ENCODE measurements around the gene ECSIT.
"Not testable (repeated sequence)": the region's sequence is repeated elsewhere in the genome, so short reads cannot be mapped to it uniquely, and the experiment has no call there.

The ECSIT gene

DNA sequence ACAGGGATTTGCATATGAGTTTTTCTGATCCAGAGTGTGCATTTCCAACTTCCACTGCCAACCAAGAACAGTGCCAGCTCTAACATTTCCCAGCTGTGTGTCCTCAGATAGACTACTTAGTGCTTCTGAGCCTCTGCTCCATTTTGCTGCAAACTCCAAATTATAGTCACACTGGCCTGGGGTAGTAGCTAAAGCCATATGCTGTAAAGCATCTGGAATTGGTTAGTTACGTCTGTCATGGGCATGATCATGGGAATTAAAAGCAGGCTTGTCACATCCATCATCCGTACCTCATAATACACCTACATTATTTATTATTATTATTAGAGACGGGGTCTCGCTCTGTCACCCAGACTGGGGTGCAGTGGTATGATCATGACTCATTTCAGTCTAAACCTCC, 55.2 kb downstream of the ECSIT start:
- DNase-seq, result no peak

DNA sequence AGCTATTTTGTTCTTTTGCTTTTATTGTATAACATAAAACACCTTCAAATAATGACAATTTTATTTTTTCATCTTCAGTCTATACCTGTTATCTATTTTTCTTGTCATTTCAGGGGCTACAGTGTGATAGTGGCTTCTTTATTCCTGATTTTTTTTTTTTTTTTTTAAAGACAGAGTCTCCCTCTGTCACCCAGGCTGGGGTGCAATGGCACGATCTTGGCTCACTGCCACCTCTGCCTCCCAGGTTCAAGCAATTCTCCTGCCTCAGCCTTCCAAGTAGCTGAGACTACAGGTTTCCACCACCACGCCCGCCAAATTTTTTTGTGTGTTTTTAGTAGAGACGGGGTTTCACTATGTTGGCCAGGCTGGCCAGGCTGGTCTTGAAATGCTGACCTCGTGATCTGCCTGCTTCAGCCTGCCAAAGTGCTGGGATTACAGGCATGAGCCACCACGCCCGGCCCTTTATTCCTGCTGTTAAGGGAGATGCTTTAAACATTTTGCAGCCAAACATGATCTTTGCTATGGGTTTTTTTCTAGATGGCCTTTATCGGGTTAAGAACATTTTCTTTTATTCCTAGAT, 60.6 kb downstream of the ECSIT start:
- not testable (repeated sequence) for DNase-seq

DNA sequence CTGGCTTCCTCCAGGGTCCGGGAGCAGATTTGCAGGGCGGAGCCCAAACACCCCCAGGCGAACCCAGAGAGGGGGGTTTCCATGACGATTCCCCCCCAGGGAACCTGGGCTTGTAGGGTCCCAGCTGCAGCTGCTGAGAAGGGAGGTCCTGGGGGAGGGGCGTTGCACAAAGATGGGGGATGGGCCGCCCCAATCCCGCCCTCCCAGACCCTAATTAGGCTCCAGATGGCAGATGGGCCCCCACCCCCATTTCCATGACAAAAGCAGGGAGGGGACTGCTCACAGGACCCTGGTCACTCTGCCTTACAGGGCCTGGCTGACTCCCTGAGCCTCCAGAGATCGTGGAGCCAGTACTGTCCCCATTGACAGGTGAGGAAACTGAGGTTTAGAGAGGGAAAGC, 63.3 kb downstream of the ECSIT start:
- no peak for DNase-seq

DNA sequence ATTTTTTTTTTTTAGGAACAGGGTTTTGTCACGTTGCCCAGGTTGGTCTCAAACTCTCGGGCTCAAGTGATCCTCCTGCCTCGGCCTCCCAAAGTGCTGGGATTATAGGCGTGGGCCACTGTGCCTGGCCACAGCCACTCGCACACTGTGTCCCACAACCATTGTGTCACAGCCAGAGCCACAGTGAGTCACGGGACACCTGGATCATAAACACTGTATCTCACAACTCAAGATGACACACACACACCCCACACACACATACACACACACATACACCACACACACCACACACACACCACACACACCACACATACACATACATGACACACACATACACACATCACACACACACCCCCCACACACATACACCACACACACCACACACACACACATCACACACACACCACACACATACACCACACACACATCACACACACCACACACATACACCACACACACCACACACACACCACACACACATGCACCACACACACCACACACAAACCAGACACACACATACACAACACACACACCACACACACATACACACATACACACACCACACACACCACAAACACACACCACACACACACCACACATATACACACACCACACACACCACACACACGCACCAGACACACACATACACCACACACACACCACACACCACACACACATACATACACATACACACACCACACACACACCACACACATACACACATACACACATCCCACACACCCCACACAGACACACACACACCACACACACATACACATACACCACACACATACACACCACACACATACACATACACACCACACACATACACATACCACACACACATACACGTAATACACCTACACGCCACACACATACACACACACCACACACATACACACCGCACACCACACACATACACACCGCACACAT, 64.3 kb downstream of the ECSIT start:
- DNase-seq, result no peak

DNA sequence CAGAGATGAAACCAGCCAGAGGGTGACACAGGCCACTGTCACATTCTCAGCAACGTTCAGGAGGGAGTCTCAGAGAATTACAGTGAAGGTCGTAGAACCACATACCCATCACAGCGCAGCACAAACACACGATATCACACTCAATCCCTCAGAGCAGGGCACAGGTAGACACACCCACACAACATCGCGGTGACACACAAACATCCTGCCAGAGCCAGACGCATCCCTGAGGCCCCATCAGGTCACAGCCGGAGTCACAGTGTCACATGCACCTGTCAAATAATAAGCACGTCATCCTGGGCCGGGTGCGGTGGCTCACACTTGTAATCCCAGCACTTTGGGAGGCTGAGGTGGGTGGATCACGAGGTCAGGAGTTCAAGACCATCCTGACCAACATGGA, 65.5 kb downstream of the ECSIT start:
- no peak for DNase-seq

DNA sequence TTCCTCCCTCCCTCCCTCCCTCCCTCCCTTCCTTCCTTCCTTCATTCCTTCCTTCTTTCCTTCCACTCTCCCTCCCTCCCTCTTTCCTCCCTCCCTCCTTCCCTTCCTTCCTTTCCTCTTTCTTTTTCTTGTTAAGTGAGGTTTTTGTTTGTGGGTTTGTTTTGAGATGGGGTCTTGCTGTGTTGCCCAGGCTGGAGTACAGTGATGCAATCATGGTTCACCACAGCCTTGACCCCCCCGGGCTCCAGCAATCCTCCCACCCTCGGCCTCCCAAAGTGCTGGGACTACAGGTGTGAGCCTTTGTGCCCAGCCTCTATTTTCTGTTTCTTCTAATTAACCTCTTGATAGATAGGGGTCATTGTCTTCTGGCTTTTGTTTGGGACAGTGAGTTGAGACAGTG, 67.5 kb downstream of the ECSIT start:
- no peak for DNase-seq

DNA sequence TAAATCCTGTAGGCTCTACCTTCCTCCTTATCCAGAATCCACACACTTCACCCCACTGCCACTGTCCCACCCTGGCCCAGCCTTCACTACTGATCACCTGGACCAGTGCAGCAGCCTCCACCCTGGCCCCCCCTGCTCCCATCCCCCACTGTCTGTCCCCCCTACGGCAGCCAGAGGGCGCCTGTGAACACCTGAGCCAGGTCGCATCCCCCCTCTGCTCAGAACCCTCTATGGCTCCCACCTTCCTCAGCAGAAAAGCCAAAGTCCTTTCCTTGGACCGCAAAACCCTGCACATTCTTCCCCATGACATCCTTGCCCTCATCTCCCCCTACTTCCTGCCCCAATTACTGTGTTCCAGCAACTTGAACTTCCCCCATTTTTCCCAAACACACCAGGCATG, 68.7 kb downstream of the ECSIT start:
- DNase-seq, result no peak

DNA sequence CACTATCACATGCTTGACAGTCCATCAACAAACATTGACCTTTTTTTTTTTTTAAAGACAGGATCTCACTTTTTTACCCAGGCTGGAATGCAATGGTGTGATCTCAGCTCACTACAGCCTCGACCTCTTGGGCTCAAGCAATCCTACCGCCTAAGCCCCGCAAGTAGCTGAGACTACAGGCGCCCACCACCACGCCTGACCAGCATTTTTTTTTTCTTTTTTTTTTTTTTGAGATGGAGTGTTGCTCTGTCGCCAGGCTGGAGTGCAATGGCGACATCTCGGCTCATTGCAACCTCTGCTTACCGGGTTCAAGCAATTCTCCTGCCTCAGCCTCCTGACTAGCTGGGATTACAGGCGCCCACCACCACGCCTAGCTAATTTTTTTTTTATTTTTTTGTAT, 70.0 kb downstream of the ECSIT start:
- not testable (repeated sequence) for DNase-seq

DNA sequence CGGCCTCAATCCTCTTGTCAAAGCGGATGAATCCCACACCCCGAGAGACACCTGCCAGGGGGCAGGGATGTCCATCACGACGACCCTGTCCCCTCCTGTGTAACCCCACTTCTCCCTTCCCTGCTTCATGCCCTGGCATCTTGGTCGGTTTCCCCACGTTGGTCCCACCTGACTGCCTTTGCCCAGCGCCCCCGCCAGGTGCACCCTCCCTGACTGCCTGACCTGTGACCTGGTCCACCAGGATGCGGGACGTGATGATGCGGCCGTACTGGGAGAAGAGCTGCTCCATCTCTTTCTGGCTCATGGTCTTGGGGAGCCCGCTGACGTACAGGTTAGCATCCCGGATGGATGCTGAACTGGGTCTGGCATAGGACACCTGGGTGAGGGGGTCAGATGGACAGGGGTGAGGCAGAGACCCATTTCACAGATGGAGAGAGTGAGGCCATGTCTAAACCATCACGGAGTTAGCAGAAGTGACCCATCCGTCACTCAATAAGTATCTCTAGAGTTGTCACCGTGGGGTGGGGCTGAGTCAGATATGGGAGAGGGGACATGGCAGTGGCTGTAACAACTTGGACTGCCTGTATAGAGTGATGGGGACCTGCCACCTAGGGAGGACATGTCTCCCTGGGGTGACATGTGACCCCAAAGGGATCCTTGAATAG, 70.6 kb downstream of the ECSIT start:
- no peak for DNase-seq

DNA sequence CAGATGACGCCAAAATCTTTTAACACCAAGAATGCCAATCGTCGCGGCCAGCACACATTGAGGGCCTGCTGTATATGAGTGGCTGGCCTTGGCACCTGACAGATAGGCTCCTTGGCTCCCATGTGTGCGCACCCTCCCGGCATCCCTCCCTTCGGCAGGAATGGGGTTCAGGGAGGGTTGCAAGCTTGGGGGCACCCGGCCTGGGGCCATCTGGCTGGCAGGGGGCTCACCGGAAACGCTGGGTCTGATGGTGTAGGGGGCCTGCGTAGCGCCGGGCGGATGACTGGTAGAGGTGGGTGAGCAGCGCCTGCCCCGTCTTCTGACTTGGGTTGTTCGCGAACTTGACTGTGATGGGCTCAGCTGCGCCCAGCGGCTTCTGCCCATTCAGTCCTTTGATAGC, 71.1 kb downstream of the ECSIT start:
- DNase-seq, result no peak

DNA sequence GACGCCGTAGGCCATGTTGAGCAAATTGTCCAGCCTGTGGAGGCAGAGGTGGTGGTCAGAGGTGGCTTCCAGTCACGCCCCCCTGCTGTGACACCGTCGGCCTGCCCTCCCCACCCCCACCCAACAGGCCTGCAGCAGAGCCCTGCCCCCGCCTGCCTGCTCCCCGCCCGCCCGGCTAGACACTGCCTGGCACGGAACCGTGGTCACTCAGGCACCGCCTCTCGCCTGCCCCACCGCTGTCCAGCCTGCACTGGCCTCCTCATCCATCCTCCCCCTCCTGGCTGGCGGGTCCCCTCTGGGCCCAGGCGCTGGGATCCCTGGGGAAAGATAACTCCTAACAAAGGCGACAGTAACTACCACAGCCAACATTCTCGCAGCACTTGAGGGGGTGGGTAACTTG, 71.8 kb downstream of the ECSIT start:
- no peak for DNase-seq

DNA sequence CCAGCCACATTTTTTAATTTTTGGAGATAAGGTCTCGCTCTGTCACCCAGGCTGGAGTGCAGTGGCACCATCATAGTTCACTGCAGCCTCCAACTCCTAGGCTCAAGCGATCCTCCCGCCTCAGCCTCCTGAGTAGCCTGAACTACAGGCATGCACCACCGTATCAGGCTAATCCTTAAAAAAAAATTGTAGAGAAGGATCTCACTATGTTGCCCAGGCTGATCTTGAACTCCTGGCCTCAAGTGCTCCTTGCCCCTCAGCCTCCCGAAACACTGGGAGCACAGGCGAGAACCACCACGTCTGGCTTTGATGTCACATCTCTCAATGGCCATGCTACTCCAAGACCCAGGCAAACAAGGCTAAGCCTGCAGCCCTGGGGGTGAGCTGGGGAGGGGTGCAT, 72.3 kb downstream of the ECSIT start:
- no peak for DNase-seq

Measured in activated CD4-positive, alpha-beta T cell treated with anti-CD3 and anti-CD28 coated beads for 1 hour (primary cell).